ENCODE results near the gene ERRFI1.

ERRFI1 gene

DNA sequence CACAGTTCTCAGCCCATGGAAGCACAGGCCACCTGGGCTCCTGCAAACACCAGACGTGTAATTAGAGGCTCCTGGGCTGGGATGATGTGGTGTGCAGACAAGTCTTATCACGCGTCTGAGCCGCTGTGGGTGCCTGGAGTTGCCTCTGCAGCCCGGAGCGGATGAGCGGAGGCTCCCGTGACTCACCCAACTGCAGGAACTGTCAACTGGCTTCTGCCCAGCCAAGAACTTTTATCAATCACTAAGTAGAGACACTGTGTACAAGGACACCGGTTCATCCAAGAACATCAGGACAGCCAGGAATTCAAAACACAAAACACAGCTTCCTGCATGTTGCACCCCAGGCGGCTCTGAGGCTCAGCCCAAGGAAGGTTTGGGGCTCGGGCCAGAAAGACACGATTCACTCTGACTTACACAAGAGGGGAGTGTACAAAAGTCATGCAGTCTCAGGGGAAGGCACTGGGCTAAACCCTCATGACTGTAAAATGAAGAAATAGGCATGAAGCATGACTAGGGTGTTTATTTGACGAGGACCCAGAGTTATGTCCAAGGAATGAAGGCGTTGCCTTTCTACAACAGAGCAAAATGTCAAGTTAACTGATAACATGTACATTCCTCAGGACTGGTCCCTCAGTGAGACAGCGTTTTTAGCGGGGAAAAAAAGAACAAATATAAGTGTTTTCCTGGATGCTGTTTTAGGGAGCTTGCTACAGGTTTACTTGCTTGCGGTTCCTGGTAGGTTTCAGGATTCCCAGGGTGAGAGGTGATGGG is 21.1 kb downstream of the ERRFI1 start:
- Mint-ChIP-seq H3K4me3 (no peak overlapping the region), H3K27ac (no peak overlapping the region), H3K9me3 (no peaks in the 10 kb centered on the region), H3K27me3 (no peaks in the 10 kb centered on the region), H3K36me3 (ENCODE audit: low read depth) (peaks cover 27% of the 10 kb centered on the region), H3K4me1 (ENCODE audit: low read depth) (no peaks in the 10 kb centered on the region)

DNA sequence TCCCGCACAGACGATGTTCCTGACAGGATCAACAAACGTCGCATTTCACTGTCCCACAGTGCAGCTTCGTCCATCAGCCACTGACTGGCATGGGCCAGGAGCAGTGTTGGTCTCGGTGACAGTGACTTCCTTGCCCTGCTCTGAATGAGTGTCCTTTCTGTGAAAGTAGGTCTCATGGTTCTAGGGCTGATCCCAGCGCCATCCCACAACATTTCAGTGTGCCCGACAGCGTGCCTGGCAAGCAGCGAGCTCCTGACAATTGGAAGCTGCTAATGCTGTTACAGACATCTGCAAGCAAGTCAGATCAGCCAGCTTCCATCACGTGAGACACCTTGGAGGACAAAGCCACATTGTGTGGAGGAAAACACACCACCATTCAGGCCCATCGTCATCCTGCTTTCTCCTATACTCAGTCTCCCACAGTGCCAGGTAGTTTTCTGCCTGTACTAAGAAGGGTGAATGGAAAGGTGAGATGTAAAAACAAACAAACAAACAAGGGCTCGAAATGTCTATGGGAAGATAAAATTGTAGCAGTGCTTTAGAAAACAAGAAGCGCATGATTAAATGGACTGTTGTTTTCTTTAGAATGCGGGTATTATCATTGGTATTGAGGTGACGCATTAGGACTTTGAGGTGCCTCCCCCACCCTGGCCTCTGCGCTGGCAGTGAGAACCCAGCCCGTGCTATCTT is 21.9 kb downstream of the ERRFI1 start:
- Mint-ChIP-seq H3K27me3 (no peaks in the 10 kb centered on the region), H3K4me1 (ENCODE audit: low read depth) (no peaks in the 10 kb centered on the region), H3K27ac (no peak overlapping the region), H3K4me3 (no peak overlapping the region), H3K9me3 (no peaks in the 10 kb centered on the region), H3K36me3 (ENCODE audit: low read depth) (peaks cover 31% of the 10 kb centered on the region)

DNA sequence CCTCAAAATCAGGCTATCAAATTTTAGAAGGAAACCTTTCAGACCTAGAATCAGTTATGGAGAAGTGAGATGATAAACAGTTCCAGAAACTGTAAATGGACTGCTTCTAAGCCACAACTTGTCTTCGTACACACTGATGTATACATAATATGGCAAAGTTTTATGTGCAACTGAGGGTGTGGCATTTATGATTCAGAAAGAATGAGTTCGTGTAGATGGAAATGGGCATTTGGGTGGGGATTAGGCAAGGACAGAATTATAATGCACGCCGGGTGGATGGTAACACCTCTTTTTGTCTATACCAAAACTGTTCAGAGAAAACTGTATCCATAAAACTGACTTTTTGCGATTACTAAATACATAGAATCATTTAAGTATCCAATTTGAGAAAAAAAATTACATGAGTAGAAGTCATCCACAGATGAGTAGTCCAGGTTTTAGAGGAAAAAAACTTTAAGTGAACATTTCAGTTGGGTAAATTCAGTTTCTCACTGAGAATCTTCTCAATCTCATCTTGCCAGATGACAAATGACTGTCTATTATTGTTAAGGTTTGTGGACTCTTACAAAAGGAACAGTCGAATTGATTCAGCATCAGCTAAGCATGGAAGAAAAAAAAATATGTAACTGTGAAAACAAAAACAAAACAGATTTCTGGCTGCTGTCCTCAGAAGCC is 22.5 kb downstream of the ERRFI1 start:
- H3K4me1 Mint-ChIP-seq (ENCODE audit: low read depth): no peaks in the 10 kb centered on the region
- no peak overlapping the region for H3K4me3 Mint-ChIP-seq
- H3K36me3 Mint-ChIP-seq (ENCODE audit: low read depth): peaks cover 31% of the 10 kb centered on the region
- no peak overlapping the region for H3K27ac Mint-ChIP-seq
- H3K27me3 Mint-ChIP-seq: no peaks in the 10 kb centered on the region
- no peaks in the 10 kb centered on the region for H3K9me3 Mint-ChIP-seq

DNA sequence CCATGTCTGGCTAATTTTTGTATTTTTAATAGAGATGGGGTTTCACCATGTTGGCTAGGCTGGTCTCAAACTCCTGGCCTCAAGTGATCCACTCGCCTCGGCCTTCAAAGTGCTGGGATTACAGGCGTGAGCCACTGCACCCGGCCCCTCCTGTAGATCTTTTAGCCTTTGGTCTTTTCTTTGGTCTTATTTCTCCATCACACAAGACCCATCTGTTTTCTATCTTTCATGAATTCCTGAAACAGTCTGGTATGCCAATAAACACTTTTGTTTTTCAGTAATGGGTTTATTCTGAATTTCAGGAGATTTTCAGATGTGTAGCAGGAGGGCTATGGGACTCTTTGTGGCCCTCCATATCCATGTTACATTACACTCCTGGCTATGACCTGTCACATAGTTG is 23.2 kb downstream of the ERRFI1 start:
- H3K9me3 Mint-ChIP-seq: no peaks in the 10 kb centered on the region
- H3K27ac Mint-ChIP-seq: no peak overlapping the region
- H3K36me3 Mint-ChIP-seq (ENCODE audit: low read depth): peaks cover 32% of the 10 kb centered on the region
- no peaks in the 10 kb centered on the region for H3K27me3 Mint-ChIP-seq
- H3K4me3 Mint-ChIP-seq: no peak overlapping the region
- no peaks in the 10 kb centered on the region for H3K4me1 Mint-ChIP-seq (ENCODE audit: low read depth)

DNA sequence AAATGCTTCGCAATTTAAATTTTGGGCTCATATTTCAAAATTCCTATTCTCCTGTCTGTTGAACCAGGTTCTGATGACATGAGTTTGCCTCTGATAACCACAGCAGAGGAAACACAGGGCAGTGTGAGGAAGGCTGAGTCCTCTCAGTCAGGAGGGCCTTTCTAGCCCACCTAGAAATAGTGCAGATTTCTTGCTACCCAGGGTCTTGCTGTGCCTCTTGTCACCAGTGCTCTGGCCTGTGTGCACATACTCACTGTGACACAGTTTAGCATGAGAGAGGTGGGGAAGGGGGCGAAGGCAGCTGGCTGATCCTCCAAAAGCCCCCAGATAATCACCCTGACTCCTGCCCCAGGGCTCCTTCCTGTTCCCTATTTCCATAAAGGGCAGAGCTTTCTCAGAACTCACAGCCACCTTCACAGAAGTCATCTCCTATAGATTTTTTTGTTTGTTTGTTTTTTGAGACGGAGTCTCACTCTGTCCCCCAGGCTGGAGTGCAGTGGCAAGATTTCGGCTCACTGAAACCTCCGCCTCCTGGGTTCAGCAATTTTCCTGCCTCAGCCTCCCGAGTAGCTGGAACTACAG is 23.7 kb downstream of the ERRFI1 start:
- H3K27me3 Mint-ChIP-seq: no peaks in the 10 kb centered on the region

DNA sequence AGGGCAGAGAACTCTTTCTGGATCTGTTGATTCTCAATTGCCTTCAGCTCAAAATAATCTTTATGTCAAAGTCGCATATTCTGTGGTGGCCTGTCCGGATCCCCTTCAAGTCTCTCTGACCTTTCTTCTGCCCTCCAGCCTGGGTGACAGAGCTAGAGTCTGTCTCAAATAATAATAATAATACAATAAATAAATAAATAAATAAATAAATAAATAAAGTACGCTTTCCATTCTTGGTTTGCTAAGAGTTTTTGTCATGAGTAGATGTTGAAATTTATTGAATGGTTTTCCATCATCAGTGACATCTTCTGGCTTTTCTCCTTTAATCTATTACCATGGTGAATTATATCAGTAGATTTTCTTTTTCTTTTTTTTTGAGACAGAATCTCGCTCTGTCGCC is 30.7 kb downstream of the ERRFI1 start:
- H3K9me3 Mint-ChIP-seq: no peaks in the 10 kb centered on the region
- H3K36me3 Mint-ChIP-seq (ENCODE audit: low read depth): peaks cover 46% of the 10 kb centered on the region
- H3K4me3 Mint-ChIP-seq: no peak overlapping the region
- H3K27ac Mint-ChIP-seq: no peak overlapping the region
- peaks cover 13% of the 10 kb centered on the region for H3K4me1 Mint-ChIP-seq (ENCODE audit: low read depth)
- H3K27me3 Mint-ChIP-seq: no peaks in the 10 kb centered on the region

More for the DNA sequence above, 23.7 kb downstream of the ERRFI1 start:
- Mint-ChIP-seq H3K36me3 (ENCODE audit: low read depth) (peaks cover 34% of the 10 kb centered on the region), H3K4me1 (ENCODE audit: low read depth) (no peaks in the 10 kb centered on the region), H3K9me3 (no peaks in the 10 kb centered on the region), H3K27ac (no peak overlapping the region), H3K4me3 (no peak overlapping the region)

DNA sequence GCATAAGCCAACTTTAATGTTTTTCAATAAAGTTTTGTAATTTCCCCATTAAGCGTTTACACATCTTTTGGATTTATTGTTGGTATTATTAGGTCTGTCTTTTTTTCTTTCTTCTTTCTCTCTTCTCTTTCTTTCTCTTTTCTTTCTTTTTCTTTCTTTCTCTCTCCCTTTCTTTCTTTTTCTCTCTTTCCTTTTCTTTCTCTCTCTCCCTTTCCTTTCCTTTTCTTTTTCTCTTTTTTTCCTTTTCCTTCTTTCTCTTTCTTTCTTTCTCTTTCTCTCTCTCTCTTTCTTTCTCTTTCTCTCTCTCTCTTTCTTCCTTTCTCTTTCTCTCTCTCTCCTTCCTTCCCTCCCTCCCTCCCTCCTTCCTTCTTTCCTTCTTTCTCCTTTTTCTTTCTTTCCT is 31.3 kb downstream of the ERRFI1 start:
- no peak overlapping the region for H3K27ac Mint-ChIP-seq
- H3K36me3 Mint-ChIP-seq (ENCODE audit: low read depth): peaks cover 48% of the 10 kb centered on the region
- H3K4me1 Mint-ChIP-seq (ENCODE audit: low read depth): peaks cover 14% of the 10 kb centered on the region
- H3K4me3 Mint-ChIP-seq: no peak overlapping the region
- H3K9me3 Mint-ChIP-seq: no peaks in the 10 kb centered on the region
- no peaks in the 10 kb centered on the region for H3K27me3 Mint-ChIP-seq

DNA sequence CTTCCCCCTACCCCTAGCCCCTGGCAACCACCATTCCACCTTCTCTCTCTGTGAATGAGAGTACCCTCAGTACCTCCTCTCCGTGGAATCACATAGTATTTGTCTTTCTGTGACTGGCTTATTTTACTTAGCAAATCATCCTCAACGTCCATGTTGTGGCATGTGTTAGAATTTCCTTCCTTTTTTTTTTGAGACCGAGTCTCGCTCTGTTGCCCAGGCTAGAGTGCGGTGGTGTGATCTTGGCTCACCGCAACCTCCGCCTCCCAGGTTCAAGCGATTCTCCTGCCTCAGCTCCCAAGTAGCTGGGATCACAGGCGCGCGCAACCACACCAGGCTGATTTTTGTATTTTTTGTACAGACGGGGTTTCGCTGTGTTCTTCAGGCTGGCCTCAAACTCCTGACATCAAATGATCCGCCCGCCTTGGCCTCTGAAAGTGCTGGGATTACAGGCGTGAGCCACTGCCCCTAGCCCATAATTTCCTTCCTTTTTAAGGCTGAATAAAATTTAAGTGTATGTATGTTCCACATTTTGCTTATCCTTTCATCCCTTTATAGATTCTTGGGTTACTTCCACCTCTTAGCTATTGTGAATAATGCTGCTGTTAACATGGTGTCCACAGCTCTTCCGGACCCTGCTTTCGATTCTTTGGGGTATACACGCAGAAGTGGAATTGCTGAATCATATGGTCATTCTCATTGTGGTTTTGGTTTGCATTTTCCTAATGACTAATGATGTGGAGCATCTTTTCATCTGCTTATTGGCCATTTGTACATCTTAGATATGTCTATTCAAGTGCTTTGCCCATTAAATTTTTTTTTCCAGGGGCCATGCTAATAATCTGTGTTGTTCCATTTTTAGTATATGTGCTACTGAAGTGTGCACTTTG is 32.3 kb downstream of the ERRFI1 start:
- H3K27ac Mint-ChIP-seq: peak overlapping the region; percentile 26
- H3K36me3 Mint-ChIP-seq (ENCODE audit: low read depth): peaks cover 46% of the 10 kb centered on the region
- H3K4me3 Mint-ChIP-seq: no peak overlapping the region
- H3K9me3 Mint-ChIP-seq: no peaks in the 10 kb centered on the region
- H3K4me1 Mint-ChIP-seq (ENCODE audit: low read depth): peaks cover 14% of the 10 kb centered on the region
- no peaks in the 10 kb centered on the region for H3K27me3 Mint-ChIP-seq

DNA sequence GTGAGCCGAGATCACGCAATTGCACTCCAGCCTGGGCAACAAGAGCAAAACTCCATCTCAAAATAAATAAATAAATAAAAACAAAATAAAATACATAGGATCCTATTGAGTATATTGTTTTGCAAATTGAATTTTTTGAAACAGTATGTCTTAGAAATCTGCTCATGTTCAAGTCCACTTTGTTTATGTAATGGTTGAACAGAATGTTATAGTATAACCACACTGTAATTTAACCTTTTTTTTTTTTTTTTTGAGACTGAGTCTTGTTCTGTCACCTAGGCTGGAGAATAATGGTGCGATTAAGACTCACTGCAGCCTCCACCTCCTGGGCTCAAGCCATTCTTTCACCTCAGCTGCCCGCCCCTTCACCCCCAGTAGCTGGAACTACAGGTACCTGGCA is 33.2 kb downstream of the ERRFI1 start:
- Mint-ChIP-seq H3K4me3 (no peak overlapping the region), H3K36me3 (ENCODE audit: low read depth) (peaks cover 46% of the 10 kb centered on the region), H3K27ac (no peak overlapping the region), H3K9me3 (no peaks in the 10 kb centered on the region), H3K27me3 (no peaks in the 10 kb centered on the region), H3K4me1 (ENCODE audit: low read depth) (peaks cover 14% of the 10 kb centered on the region)

DNA sequence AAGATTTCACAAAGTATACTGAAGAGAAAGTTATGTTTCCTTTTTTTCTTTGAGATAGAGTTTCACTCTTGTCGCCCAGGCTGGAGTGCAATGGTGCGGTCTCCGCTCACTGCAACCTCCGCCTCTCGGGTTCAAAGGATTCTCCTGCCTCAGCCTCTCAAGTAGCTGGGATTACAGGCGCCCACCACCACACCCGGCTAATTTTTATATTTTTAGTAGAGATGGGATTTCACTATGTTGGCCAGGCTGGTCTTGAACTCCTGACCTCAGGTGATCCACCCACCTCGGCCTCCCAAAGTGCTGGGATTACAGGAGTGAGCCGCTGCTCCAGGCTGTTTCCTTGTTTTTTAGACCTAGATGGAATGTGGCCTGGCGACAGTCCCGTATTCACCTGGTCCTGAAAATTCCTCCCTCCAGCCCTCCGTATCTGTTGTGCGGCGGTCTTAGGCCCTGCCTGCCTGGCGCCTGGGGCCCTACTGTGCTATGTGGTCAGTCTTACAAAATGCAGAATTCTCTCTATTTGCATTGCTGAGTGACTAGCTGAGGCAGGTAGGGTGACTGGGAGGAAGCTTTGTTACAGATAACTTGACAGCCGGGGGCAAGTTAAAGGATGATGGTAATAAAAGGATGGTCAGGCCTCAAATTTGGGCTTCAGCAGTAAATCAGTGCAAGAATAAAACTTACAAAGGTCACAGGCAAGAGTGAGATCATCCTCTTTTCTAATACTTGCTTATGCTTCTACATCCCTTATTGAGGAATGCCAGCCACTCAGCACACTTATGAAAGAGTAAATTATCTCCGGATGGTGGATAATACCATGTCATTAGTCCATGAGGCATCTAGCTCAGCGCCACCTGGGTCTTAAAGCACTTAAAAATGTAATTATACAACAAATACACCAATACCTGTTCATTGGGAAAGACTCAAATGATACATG is 34.3 kb downstream of the ERRFI1 start:
- peaks cover 47% of the 10 kb centered on the region for H3K36me3 Mint-ChIP-seq (ENCODE audit: low read depth)
- no peaks in the 10 kb centered on the region for H3K27me3 Mint-ChIP-seq
- no peak overlapping the region for H3K4me3 Mint-ChIP-seq
- H3K4me1 Mint-ChIP-seq (ENCODE audit: low read depth): peaks cover 14% of the 10 kb centered on the region
- H3K9me3 Mint-ChIP-seq: no peaks in the 10 kb centered on the region
- no peak overlapping the region for H3K27ac Mint-ChIP-seq

DNA sequence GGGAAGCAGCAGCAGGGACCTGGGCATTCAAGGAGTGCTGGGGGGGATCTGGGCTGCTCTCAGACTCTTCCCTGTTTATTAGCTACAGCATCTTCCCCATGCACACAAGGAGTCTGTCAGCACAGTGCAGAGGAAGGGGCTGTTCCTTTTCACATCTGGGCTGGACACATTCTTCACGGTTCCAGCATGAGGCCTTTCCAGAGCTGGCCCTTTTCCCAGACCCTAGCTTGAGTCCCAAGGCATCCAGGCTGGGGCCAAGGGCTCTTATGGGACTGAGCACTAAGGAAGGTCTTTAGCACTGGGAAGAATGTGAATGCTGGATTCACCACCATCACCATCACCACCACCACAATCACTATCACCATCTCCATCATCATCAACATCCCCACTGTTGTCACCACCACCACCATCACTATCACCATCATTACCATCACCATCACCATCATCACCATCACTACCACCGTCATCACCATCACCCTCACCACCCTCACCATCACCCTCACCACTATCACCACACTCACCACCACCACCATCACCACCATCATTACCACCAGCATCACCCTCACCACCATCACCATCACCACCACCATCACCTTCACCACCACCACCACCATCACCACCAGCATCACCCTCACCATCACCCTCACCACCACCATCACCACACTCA is 36.2 kb downstream of the ERRFI1 start:
- peaks cover 14% of the 10 kb centered on the region for H3K4me1 Mint-ChIP-seq (ENCODE audit: low read depth)
- peak overlapping the region; percentile 43 for H3K27ac Mint-ChIP-seq
- peaks cover 58% of the 10 kb centered on the region for H3K36me3 Mint-ChIP-seq (ENCODE audit: low read depth)
- no peaks in the 10 kb centered on the region for H3K9me3 Mint-ChIP-seq
- no peak overlapping the region for H3K4me3 Mint-ChIP-seq
- H3K27me3 Mint-ChIP-seq: no peaks in the 10 kb centered on the region

DNA sequence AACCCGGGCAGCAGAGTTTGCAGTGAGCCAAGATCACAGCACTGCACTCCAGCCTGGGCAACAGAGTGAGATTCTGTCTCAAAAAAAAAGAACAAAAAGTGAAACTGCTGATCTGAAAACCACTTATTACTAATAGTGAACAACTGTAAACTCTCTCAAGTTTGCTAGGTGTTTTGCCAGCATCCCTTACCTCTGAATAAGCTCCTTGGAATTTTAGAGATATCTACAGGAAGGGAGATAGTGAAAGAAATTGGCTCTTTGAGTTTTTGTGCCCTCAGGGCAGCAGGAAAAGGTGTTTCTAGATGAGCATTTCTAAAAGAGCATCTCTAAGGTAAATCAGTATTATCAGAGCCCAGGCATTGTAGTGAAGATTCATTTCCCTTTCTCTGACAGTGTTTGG is 37.5 kb downstream of the ERRFI1 start:
- Mint-ChIP-seq H3K27me3 (no peaks in the 10 kb centered on the region), H3K4me3 (no peak overlapping the region), H3K4me1 (ENCODE audit: low read depth) (peaks cover 5% of the 10 kb centered on the region), H3K36me3 (ENCODE audit: low read depth) (peaks cover 68% of the 10 kb centered on the region), H3K9me3 (no peaks in the 10 kb centered on the region), H3K27ac (no peak overlapping the region)

DNA sequence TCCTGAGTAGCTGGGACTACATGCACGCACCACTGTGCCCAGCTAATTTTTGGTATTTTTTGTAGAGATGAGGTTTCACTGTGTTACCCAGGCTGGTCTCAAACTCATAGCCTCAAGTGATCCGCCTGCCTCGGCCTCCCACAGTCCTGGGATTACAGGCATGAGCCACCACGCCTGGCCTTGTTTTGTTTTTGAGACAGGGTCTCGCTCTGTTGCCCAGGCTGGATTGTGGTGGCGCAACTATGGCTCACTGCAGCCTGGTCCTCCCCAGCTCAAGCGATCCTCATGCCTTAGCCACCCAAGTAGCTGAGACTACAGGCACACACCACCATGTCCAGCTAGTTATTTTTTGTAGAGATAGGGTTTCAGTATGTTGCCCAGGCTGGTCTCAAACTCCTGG is 38.6 kb downstream of the ERRFI1 start:
- Mint-ChIP-seq H3K27ac (no peak overlapping the region), H3K4me3 (no peak overlapping the region)

More for the DNA sequence above, 38.6 kb downstream of the ERRFI1 start:
- Mint-ChIP-seq H3K4me1 (ENCODE audit: low read depth) (peaks cover 7% of the 10 kb centered on the region), H3K9me3 (no peaks in the 10 kb centered on the region), H3K27me3 (no peaks in the 10 kb centered on the region), H3K36me3 (ENCODE audit: low read depth) (peaks cover 72% of the 10 kb centered on the region)
